H1 (cell line): ENCODE data around the gene ZFAND2B. TPM values are rescaled to one million over a fixed set of nuclear protein-coding genes. Genes with fewer than 3 reads are reported as not detected.
"Not testable (repeated sequence)": the region's sequence is repeated elsewhere in the genome, so short reads cannot be mapped to it uniquely, and the experiment has no call there.

Experiments
- CTCF ChIA-PET: fragments of 300-600 bp; sonication (Branson Sonifier 250); formaldehyde crosslinking; loops from one replicate; lab custom pipeline; 2021; ENCODE audit not compliant: partially characterized antibody; lab: Charles Lee
- POLR2A ChIA-PET: fragments of 300-600 bp; sonication (Branson Sonifier 250); formaldehyde crosslinking; loops from one replicate; lab custom pipeline; 2021; ENCODE audit warnings: inconsistent platforms; ENCODE audit not compliant: partially characterized antibody; lab: Charles Lee
- DNase-seq, 2 experiments: peaks; one replicate each; pipeline versions ENCODE4 v3.0.0 to v3.0.0-alpha.2; 2010 to 2022; ENCODE audit warnings: low spot score in 2 of 2, low read depth in 1 of 2, mixed read lengths in 1 of 2
- FAIRE-seq: peaks from 2 replicates; lab custom pipeline; 2011; peaks lifted over from hg19 to GRCh38; lab: Jason Lieb, UNC
- H2AFZ ChIP-seq: 2 replicates; pipeline ENCODE4 v1.8.1; 2012; ENCODE audit warnings: low read length, inconsistent platforms
- H2AK5ac ChIP-seq: 2 replicates; pipeline ENCODE4 v1.6.1; 2013; ENCODE audit warnings: low read depth, low read length
- H2BK120ac ChIP-seq: replicated peaks from 2 replicates; pipeline ENCODE3; 2013; ENCODE audit warnings: low read depth, low read length, inconsistent platforms
- H2BK12ac ChIP-seq: 2 replicates; pipeline ENCODE4 v1.6.1; 2013; ENCODE audit warnings: low read depth, low read length
- H2BK15ac ChIP-seq: 2 replicates; pipeline ENCODE4 v1.6.1; 2013; ENCODE audit warnings: low read length
- H2BK20ac ChIP-seq: 2 replicates; pipeline ENCODE4 v1.6.1; 2013; ENCODE audit warnings: low read length
- H2BK5ac ChIP-seq: 2 replicates; pipeline ENCODE4 v1.6.1; 2013; ENCODE audit warnings: low read depth, low read length
- H3K14ac ChIP-seq: 2 replicates; pipeline ENCODE4 v1.6.1; 2013; ENCODE audit warnings: inconsistent platforms; ENCODE audit not compliant: insufficient read length
- H3K18ac ChIP-seq: 2 replicates; pipeline ENCODE4 v1.6.1; 2013; ENCODE audit warnings: low read length; ENCODE audit errors: extremely low read depth
- H3K23ac ChIP-seq: 2 replicates; pipeline ENCODE4 v1.6.1; 2013; ENCODE audit warnings: inconsistent platforms; ENCODE audit not compliant: insufficient read length
- H3K23me2 ChIP-seq: 2 replicates; pipeline ENCODE4 v1.6.1; 2013; ENCODE audit warnings: low read depth, low read length
- H3K27ac ChIP-seq: 2 replicates; pipeline ENCODE4 v1.6.1; 2011; ENCODE audit warnings: low read depth, low read length, inconsistent platforms
- H3K27me3 ChIP-seq, 4 experiments: replicated peaks in 1 of 4; 1 replicate in 1 of 4; 2 replicates in 3 of 4; pipeline versions ENCODE4 v1.6.1 to v1.8.1; 2011 to 2013; ENCODE audit warnings: low read length in 3 of 4, mild to moderate bottlenecking in 3 of 4, inconsistent platforms in 2 of 4, mixed read lengths in 2 of 4, moderate library complexity in 1 of 4; ENCODE audit not compliant: control insufficient read depth in 3 of 4, insufficient read depth in 3 of 4; ENCODE audit errors: extremely low read depth in 1 of 4
- H3K36me3 ChIP-seq, 4 experiments: 2 replicates each; pipeline versions ENCODE4 v1.6.1 to v1.8.1; 2011 to 2013; ENCODE audit warnings: mild to moderate bottlenecking in 4 of 4, low read length in 3 of 4, moderate library complexity in 2 of 4, control low read depth in 1 of 4, inconsistent platforms in 1 of 4; ENCODE audit not compliant: insufficient read depth in 4 of 4, control insufficient read depth in 2 of 4
- H3K4ac ChIP-seq: replicated peaks from 2 replicates; pipeline ENCODE3; 2013; ENCODE audit warnings: low read length, low read depth, mixed read lengths, inconsistent platforms; ENCODE audit not compliant: insufficient read length
- H3K4me1 ChIP-seq, 4 experiments: replicated peaks in 1 of 4; 1 replicate in 1 of 4; 2 replicates in 3 of 4; pipeline versions ENCODE4 v1.6.1 to v1.8.1; 2011 to 2013; ENCODE audit warnings: low read length in 3 of 4, inconsistent platforms in 2 of 4, mixed read lengths in 1 of 4; ENCODE audit not compliant: insufficient read depth in 4 of 4, control insufficient read depth in 3 of 4
- H3K4me2 ChIP-seq, 2 experiments: 2 replicates each; pipeline versions ENCODE4 v1.6.1 to v1.8.1; 2011 to 2013; ENCODE audit warnings: low read depth in 2 of 2, low read length in 2 of 2, control low read depth in 1 of 2, inconsistent platforms in 1 of 2, mild to moderate bottlenecking in 1 of 2; ENCODE audit not compliant: insufficient read depth in 1 of 2
- H3K4me3 ChIP-seq, 4 experiments: fragments of 200-600, 300-600 bp in 1 of 4; sonication (generic), shearing (Covaris generic), sonication (Bioruptor Twin) in 1 of 4; 2 replicates each; pipeline versions ENCODE4 v1.5.1 to v1.8.1; 2011 to 2016; ENCODE audit warnings: low read length in 4 of 4, low read depth in 3 of 4, control low read depth in 2 of 4, inconsistent platforms in 2 of 4, mild to moderate bottlenecking in 2 of 4, mixed read lengths in 1 of 4, moderate library complexity in 1 of 4; ENCODE audit not compliant: insufficient read depth in 2 of 4; ENCODE audit errors: extremely low read depth in 1 of 4
- H3K56ac ChIP-seq: replicated peaks from 2 replicates; pipeline ENCODE3; 2013; ENCODE audit warnings: low read depth, mild to moderate bottlenecking, mixed read lengths, low read length, inconsistent platforms; ENCODE audit not compliant: insufficient read length
- H3K79me1 ChIP-seq: 2 replicates; pipeline ENCODE4 v1.6.1; 2013; ENCODE audit warnings: low read depth, low read length, control low read depth
- H3K79me2 ChIP-seq, 2 experiments: 2 replicates each; pipeline versions ENCODE4 v1.6.1 to v1.8.1; 2012 to 2013; ENCODE audit warnings: low read length in 2 of 2, mild to moderate bottlenecking in 2 of 2, inconsistent platforms in 1 of 2; ENCODE audit not compliant: insufficient read depth in 2 of 2, control insufficient read depth in 1 of 2
- H3K9ac ChIP-seq, 4 experiments: replicated peaks in 1 of 4; 1 replicate in 1 of 4; 2 replicates in 3 of 4; pipeline versions ENCODE4 v1.6.1 to v1.8.1; 2011 to 2013; ENCODE audit warnings: low read depth in 3 of 4, low read length in 3 of 4, control low read depth in 2 of 4, mild to moderate bottlenecking in 2 of 4, moderate library complexity in 2 of 4, inconsistent platforms in 1 of 4; ENCODE audit errors: extremely low read depth in 1 of 4
- H3K9me3 ChIP-seq, 2 experiments: 2 replicates each; pipeline versions ENCODE4 v1.6.1 to v1.8.1; 2012 to 2013; ENCODE audit warnings: mild to moderate bottlenecking in 2 of 2, moderate library complexity in 2 of 2, control low read depth in 1 of 2, inconsistent platforms in 1 of 2, low read depth in 1 of 2, low read length in 1 of 2, mixed read lengths in 1 of 2; ENCODE audit not compliant: insufficient read depth in 2 of 2
- H4K20me1 ChIP-seq, 2 experiments: replicated peaks in 1 of 2; 2 replicates each; pipeline versions ENCODE3 to v1.8.1; 2011 to 2013; ENCODE audit warnings: inconsistent platforms in 2 of 2, low read length in 2 of 2, mild to moderate bottlenecking in 1 of 2; ENCODE audit not compliant: insufficient read depth in 2 of 2, control insufficient read depth in 1 of 2
- H4K5ac ChIP-seq: 2 replicates; pipeline ENCODE4 v1.6.1; 2013; ENCODE audit warnings: low read length, low read depth, mixed read lengths, inconsistent platforms; ENCODE audit not compliant: insufficient read length
- H4K8ac ChIP-seq: 2 replicates; pipeline ENCODE4 v1.8.0; 2013; ENCODE audit warnings: mild to moderate bottlenecking, moderate library complexity, low read length, inconsistent platforms; ENCODE audit not compliant: insufficient read depth; ENCODE audit errors: extremely low read depth
- H4K91ac ChIP-seq: replicated peaks from 2 replicates; pipeline ENCODE3; 2013; ENCODE audit warnings: low read length, mixed read lengths, inconsistent platforms; ENCODE audit not compliant: insufficient read length
- WGBS, 2 experiments: shearing (Covaris generic) in 1 of 2; methylation state at CpG; one replicate each; pipeline versions ENCODE4 v1.1.6 to v1.1.7; 2013 to 2015; ENCODE audit warnings: low lambda C conversion rate in 2 of 2, mixed read lengths in 2 of 2, inconsistent platforms in 1 of 2, low coverage in 1 of 2, missing lambda C conversion rate in 1 of 2; ENCODE audit not compliant: insufficient replicate concordance in 2 of 2, insufficient coverage in 1 of 2, insufficient read length in 1 of 2; ENCODE audit errors: extremely low coverage in 1 of 2, missing lambda C conversion rate in 1 of 2; 5-methylcytosine and 5-hydroxymethylcytosine counted together
- polyA plus RNA-seq, 7 experiments: library from polyadenylated mRNA; depleted of rRNA in 3 of 7; stranded (reverse) in 5 of 7; unstranded in 2 of 7; fragments of >200 nt in 5 of 7; fragments of 200-250 nt in 2 of 7; gene quantifications; 1 replicate in 5 of 7; 2 replicates in 1 of 7; 4 replicates in 1 of 7; pipeline versions ENCODE4 v1.2.1 to v1.2.3, GENCODE V29; 2011 to 2013; ENCODE audit warnings: missing spikeins in 2 of 7, mixed read lengths in 2 of 7
- total RNA-seq: library from RNA; stranded (reverse); fragmentation: NEBNext Ultra II Directional; extraction: Animal tissue kit (Norgen Biotek cat#: 25700); gene quantifications from 2 replicates; pipeline ENCODE4 v1.2.1, GENCODE V29; 2021

Gene ZFAND2B
- total and polyA plus RNA-seq, 2 of the 8 experiments (the other 6 are each of a cell fraction or from before 2014, with no cell fraction given) = 16.0 to 17.9 TPM

DNA sequence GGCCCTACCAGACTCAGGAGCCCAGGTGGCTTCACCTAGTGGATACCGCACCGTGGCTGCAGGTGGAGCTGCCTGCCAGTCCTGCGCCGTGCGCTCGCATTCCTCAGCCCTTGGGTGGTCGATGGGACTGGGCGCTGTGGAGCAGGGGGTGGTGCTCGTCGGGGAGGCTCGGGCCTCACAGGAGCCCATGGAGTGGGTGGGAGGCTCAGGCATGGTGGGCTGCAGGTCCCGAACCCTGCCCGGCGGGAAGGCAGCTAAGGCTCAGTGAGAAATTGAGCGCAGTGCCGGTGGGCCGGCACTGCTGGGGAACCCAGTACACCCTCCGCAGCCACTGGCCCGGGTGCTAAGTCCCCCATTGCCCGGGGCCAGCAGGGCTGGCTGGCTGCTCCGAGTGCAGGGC, 5.3 kb upstream of the ZFAND2B start:
- not testable (repeated sequence) for H2BK20ac ChIP-seq, H3K56ac ChIP-seq, DNase-seq, H2AFZ ChIP-seq, H3K23ac ChIP-seq, H4K20me1 ChIP-seq, H3K79me2 ChIP-seq, H4K5ac ChIP-seq, H2AK5ac ChIP-seq, H4K8ac ChIP-seq, H3K4me3 ChIP-seq, H3K23me2 ChIP-seq, H3K4me1 ChIP-seq, H3K36me3 ChIP-seq, H4K91ac ChIP-seq, H2BK5ac ChIP-seq, H3K18ac ChIP-seq, FAIRE-seq, H3K9me3 ChIP-seq, H3K27ac ChIP-seq, H3K79me1 ChIP-seq, H2BK15ac ChIP-seq, H3K4me2 ChIP-seq, H3K4ac ChIP-seq, H3K14ac ChIP-seq, H2BK120ac ChIP-seq, H2BK12ac ChIP-seq, H3K9ac ChIP-seq, H3K27me3 ChIP-seq
- whole genome bisulfite sequencing, 2 experiments = 98% methylated on average over 5 of the region's 21 CpGs; no CpG with 5 or more reads in 1 of the 2 experiments
- POLR2A ChIA-PET = interaction anchor here (1.1 to 2.3 kb wide), 2 partner anchors 9 to 18 kb away, joined by 3 to 6 read pairs; partner anchors contain the start of gene ABCB6
- CTCF ChIA-PET = interaction anchor here (1.1 to 3.5 kb wide), 4 partner anchors 10 to 94 kb away, joined by 3 to 9 read pairs (median 6); no protein-coding TSS in a partner anchor
